Measurements from ENCODE around the gene SPACDR.

SPACDR gene

GRCh38 chr7:100476101-100476780, 12.2 kb upstream of the SPACDR start:
- Histone ChIP-seq H3K9ac (ENCODE audit: low read depth in 1 of 2, low read length in 2 of 2) (peak overlapping the region in 1 of 2 donors; percentile 34), H3K27me3 (ENCODE audit: control insufficient read depth in 2 of 2, insufficient read depth in 2 of 2, low read length in 2 of 2) (no peaks in the 10 kb centered on the region), H3K9me3 (ENCODE audit: control insufficient read depth in 2 of 2, low read length in 2 of 2) (no peaks in the 10 kb centered on the region), H3K4me3 (ENCODE audit: low read length in 2 of 2) (peak overlapping the region in 1 of 2 donors; percentile 94), H3K4me1 (ENCODE audit: control insufficient read depth in 2 of 2, insufficient read depth in 2 of 2, low read length in 2 of 2) (peaks cover 25 to 33% of the 10 kb centered on the region in 2 donors), H3K27ac (ENCODE audit: low read depth in 2 of 2, low read length in 2 of 2) (no peak overlapping the region), H3K36me3 (ENCODE audit: control insufficient read depth in 2 of 2, insufficient read depth in 2 of 2, low read length in 2 of 2) (peaks cover 6 to 14% of the 10 kb centered on the region in 2 donors)

- Histone ChIP-seq H3K4me3 (ENCODE audit: low read length in 2 of 2) (no peak overlapping the region), H3K9ac (ENCODE audit: low read depth in 1 of 2, low read length in 2 of 2) (peak overlapping the region in 1 of 2 donors; percentile 34), H3K27me3 (ENCODE audit: control insufficient read depth in 2 of 2, insufficient read depth in 2 of 2, low read length in 2 of 2) (no peaks in the 10 kb centered on the region), H3K9me3 (ENCODE audit: control insufficient read depth in 2 of 2, low read length in 2 of 2) (no peaks in the 10 kb centered on the region), H3K27ac (ENCODE audit: low read depth in 2 of 2, low read length in 2 of 2) (no peak overlapping the region), H3K36me3 (ENCODE audit: control insufficient read depth in 2 of 2, insufficient read depth in 2 of 2, low read length in 2 of 2) (peaks cover 6 to 16% of the 10 kb centered on the region in 2 donors), H3K4me1 (ENCODE audit: control insufficient read depth in 2 of 2, insufficient read depth in 2 of 2, low read length in 2 of 2) (peaks cover 25 to 33% of the 10 kb centered on the region in 2 donors)
These were observed 11.5 kb upstream of the SPACDR start for GRCh38 chr7:100475549-100475948.

GRCh38 chr7:100472854-100473499, 8.9 kb upstream of the SPACDR start:
- Histone ChIP-seq H3K9ac (ENCODE audit: low read depth in 1 of 2, low read length in 2 of 2) (no peak overlapping the region), H3K4me3 (ENCODE audit: low read length in 2 of 2) (no peak overlapping the region), H3K36me3 (ENCODE audit: control insufficient read depth in 2 of 2, insufficient read depth in 2 of 2, low read length in 2 of 2) (peaks cover 6 to 22% of the 10 kb centered on the region in 2 donors), H3K9me3 (ENCODE audit: control insufficient read depth in 2 of 2, low read length in 2 of 2) (no peaks in the 10 kb centered on the region), H3K4me1 (ENCODE audit: control insufficient read depth in 2 of 2, insufficient read depth in 2 of 2, low read length in 2 of 2) (peaks cover 26 to 32% of the 10 kb centered on the region in 2 donors), H3K27me3 (ENCODE audit: control insufficient read depth in 2 of 2, insufficient read depth in 2 of 2, low read length in 2 of 2) (no peaks in the 10 kb centered on the region), H3K27ac (ENCODE audit: low read depth in 2 of 2, low read length in 2 of 2) (peak overlapping the region in 1 of 2 donors; percentile 52)

- H3K4me3 ChIP-seq (ENCODE audit: low read length in 2 of 2), result no peak overlapping the region
These were observed 8.2 kb upstream of the SPACDR start for GRCh38 chr7:100472121-100472851.

GRCh38 chr7:100471021-100471420, 7.0 kb upstream of the SPACDR start:
- H3K9ac ChIP-seq (ENCODE audit: low read depth in 1 of 2, low read length in 2 of 2), result no peak overlapping the region
- peaks cover 6 to 31% of the 10 kb centered on the region in 2 donors for H3K36me3 ChIP-seq (ENCODE audit: control insufficient read depth in 2 of 2, insufficient read depth in 2 of 2, low read length in 2 of 2)
- H3K4me1 ChIP-seq (ENCODE audit: control insufficient read depth in 2 of 2, insufficient read depth in 2 of 2, low read length in 2 of 2), result peaks cover 13 to 19% of the 10 kb centered on the region in 2 donors
- H3K9me3 ChIP-seq (ENCODE audit: control insufficient read depth in 2 of 2, low read length in 2 of 2), result no peaks in the 10 kb centered on the region
- H3K27me3 ChIP-seq (ENCODE audit: control insufficient read depth in 2 of 2, insufficient read depth in 2 of 2, low read length in 2 of 2), result no peaks in the 10 kb centered on the region
- no peak overlapping the region for H3K4me3 ChIP-seq (ENCODE audit: low read length in 2 of 2)
- no peak overlapping the region for H3K27ac ChIP-seq (ENCODE audit: low read depth in 2 of 2, low read length in 2 of 2)

More at GRCh38 chr7:100472121-100472851, 8.2 kb upstream of the SPACDR start:
- Histone ChIP-seq H3K36me3 (ENCODE audit: control insufficient read depth in 2 of 2, insufficient read depth in 2 of 2, low read length in 2 of 2) (peaks cover 6 to 26% of the 10 kb centered on the region in 2 donors), H3K9ac (ENCODE audit: low read depth in 1 of 2, low read length in 2 of 2) (no peak overlapping the region), H3K27me3 (ENCODE audit: control insufficient read depth in 2 of 2, insufficient read depth in 2 of 2, low read length in 2 of 2) (no peaks in the 10 kb centered on the region), H3K27ac (ENCODE audit: low read depth in 2 of 2, low read length in 2 of 2) (no peak overlapping the region), H3K9me3 (ENCODE audit: control insufficient read depth in 2 of 2, low read length in 2 of 2) (no peaks in the 10 kb centered on the region), H3K4me1 (ENCODE audit: control insufficient read depth in 2 of 2, insufficient read depth in 2 of 2, low read length in 2 of 2) (peaks cover 25 to 30% of the 10 kb centered on the region in 2 donors)

GRCh38 chr7:100469227-100470044, 5.4 kb upstream of the SPACDR start:
- Histone ChIP-seq H3K27me3 (ENCODE audit: control insufficient read depth in 2 of 2, insufficient read depth in 2 of 2, low read length in 2 of 2) (no peaks in the 10 kb centered on the region), H3K9ac (ENCODE audit: low read depth in 1 of 2, low read length in 2 of 2) (no peak overlapping the region), H3K36me3 (ENCODE audit: control insufficient read depth in 2 of 2, insufficient read depth in 2 of 2, low read length in 2 of 2) (peaks cover 2 to 26% of the 10 kb centered on the region in 2 donors), H3K4me3 (ENCODE audit: low read length in 2 of 2) (no peak overlapping the region), H3K9me3 (ENCODE audit: control insufficient read depth in 2 of 2, low read length in 2 of 2) (no peaks in the 10 kb centered on the region), H3K27ac (ENCODE audit: low read depth in 2 of 2, low read length in 2 of 2) (no peak overlapping the region), H3K4me1 (ENCODE audit: control insufficient read depth in 2 of 2, insufficient read depth in 2 of 2, low read length in 2 of 2) (peaks cover 10 to 13% of the 10 kb centered on the region in 2 donors)

GRCh38 chr7:100467638-100468373, 3.7 kb upstream of the SPACDR start:
- H3K27me3 ChIP-seq (ENCODE audit: control insufficient read depth in 2 of 2, insufficient read depth in 2 of 2, low read length in 2 of 2), result no peaks in the 10 kb centered on the region
- no peak overlapping the region for H3K9ac ChIP-seq (ENCODE audit: low read depth in 1 of 2, low read length in 2 of 2)
- no peak overlapping the region for H3K27ac ChIP-seq (ENCODE audit: low read depth in 2 of 2, low read length in 2 of 2)
- peaks cover 1 to 18% of the 10 kb centered on the region in 2 donors for H3K36me3 ChIP-seq (ENCODE audit: control insufficient read depth in 2 of 2, insufficient read depth in 2 of 2, low read length in 2 of 2)
- peaks cover 5 to 8% of the 10 kb centered on the region in 2 donors for H3K4me1 ChIP-seq (ENCODE audit: control insufficient read depth in 2 of 2, insufficient read depth in 2 of 2, low read length in 2 of 2)
- H3K4me3 ChIP-seq (ENCODE audit: low read length in 2 of 2), result no peak overlapping the region
- H3K9me3 ChIP-seq (ENCODE audit: control insufficient read depth in 2 of 2, low read length in 2 of 2), result no peaks in the 10 kb centered on the region

GRCh38 chr7:100466653-100467605, 2.9 kb upstream of the SPACDR start:
- Histone ChIP-seq H3K36me3 (ENCODE audit: control insufficient read depth in 2 of 2, insufficient read depth in 2 of 2, low read length in 2 of 2) (peaks cover 0 to 18% of the 10 kb centered on the region in 2 donors), H3K9ac (ENCODE audit: low read depth in 1 of 2, low read length in 2 of 2) (no peak overlapping the region), H3K4me1 (ENCODE audit: control insufficient read depth in 2 of 2, insufficient read depth in 2 of 2, low read length in 2 of 2) (peaks cover 3% of the 10 kb centered on the region in 2 donors), H3K27ac (ENCODE audit: low read depth in 2 of 2, low read length in 2 of 2) (no peak overlapping the region), H3K4me3 (ENCODE audit: low read length in 2 of 2) (no peak overlapping the region), H3K27me3 (ENCODE audit: control insufficient read depth in 2 of 2, insufficient read depth in 2 of 2, low read length in 2 of 2) (no peaks in the 10 kb centered on the region), H3K9me3 (ENCODE audit: control insufficient read depth in 2 of 2, low read length in 2 of 2) (no peaks in the 10 kb centered on the region)

Measured in mucosa of rectum (tissue), 2 donors.